Measurements from ENCODE around the gene CNTN2.
A peak's percentile ranks its signal among the peaks of the same experiment; 100 is the strongest.

Gene CNTN2, protein sequence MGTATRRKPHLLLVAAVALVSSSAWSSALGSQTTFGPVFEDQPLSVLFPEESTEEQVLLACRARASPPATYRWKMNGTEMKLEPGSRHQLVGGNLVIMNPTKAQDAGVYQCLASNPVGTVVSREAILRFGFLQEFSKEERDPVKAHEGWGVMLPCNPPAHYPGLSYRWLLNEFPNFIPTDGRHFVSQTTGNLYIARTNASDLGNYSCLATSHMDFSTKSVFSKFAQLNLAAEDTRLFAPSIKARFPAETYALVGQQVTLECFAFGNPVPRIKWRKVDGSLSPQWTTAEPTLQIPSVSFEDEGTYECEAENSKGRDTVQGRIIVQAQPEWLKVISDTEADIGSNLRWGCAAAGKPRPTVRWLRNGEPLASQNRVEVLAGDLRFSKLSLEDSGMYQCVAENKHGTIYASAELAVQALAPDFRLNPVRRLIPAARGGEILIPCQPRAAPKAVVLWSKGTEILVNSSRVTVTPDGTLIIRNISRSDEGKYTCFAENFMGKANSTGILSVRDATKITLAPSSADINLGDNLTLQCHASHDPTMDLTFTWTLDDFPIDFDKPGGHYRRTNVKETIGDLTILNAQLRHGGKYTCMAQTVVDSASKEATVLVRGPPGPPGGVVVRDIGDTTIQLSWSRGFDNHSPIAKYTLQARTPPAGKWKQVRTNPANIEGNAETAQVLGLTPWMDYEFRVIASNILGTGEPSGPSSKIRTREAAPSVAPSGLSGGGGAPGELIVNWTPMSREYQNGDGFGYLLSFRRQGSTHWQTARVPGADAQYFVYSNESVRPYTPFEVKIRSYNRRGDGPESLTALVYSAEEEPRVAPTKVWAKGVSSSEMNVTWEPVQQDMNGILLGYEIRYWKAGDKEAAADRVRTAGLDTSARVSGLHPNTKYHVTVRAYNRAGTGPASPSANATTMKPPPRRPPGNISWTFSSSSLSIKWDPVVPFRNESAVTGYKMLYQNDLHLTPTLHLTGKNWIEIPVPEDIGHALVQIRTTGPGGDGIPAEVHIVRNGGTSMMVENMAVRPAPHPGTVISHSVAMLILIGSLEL

DNA sequence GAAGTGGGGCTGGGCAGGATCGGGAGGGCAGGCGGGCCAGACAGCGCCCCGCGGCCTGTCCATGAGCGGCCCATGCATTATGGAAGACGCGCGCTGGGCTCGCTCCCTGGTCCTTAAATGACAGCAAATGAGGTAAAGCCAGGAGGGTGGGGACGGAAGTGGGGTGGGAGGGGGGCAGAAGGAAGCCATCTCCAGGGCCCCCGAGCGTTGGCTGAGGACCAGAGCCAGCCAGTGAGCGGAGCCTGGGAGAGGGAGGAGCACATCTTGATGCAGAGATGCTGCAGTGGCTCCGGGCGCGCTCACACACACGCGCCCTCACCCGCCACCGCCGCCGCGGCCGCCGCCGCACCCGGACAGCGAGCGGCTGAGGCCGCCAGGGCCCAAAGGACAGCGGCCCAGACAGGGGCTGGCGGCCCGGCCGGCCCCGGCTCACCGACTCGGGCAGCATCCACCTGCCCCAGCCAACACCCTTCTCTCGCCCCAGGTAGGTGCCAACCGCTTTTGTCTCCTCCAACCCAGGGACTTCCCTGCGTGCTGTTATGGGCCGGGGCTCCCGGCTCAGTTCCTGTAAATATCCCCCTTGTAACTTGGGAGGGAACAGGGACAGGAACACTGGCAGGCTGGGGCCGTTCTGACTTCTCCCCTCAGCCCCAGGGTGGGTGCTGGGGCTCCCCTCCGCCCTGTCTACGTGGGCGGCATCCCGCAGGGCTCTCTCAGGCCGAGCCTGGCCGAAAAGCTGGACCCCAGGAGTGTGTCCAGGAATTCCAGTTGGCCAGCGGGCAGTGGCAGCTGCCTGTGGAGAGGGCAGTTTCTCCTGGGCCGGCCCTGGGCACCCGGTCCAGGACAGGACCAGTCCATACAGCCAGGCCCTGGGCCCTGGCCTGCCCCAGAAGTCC lies at the start of gene CNTN2:
TSS of gene CNTN2 (plus strand) at position 302 of the 896 bp plus-strand sequence. CDS start 9,974 bp downstream, outside the sequence.
- peak; percentile 41 for DNase-seq

DNA sequence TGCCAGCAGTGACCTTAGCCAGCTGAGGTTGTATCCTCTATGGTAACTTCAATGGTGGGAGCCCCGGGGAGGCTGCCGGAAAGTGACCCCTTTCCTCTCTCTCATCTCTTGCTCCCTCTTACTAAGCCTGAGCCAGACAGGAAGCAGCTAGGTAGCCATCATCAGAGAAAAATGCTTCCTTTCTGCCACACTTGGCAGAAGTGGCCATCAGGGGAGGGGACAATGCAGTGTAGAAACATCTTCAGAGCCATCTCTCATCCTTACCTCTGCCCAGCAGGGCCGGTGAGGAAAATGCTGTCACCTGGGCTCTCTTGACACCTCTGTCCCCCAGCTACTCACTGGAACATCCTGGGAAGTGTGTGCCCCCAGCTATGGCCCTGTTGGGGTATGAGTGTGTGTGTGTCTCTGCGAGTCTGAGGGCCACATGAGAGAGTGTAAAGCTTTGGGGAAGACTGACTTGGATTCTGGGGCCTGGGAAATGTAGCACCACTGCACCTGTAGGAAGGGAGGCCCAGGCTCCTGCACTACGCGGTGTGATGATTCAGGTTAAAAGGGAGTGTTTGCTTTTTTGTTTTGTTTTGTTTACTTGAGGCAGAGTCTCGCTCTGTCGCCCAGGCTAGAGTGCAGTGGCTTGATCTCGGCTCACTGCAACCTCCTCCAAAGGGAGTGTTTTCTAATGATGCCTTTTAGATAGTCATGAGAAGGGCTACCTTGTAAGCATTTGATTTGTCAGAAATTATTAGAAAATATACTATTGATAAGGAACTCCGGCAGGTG lies 48.7 kb upstream of the CNTN2 start:
- no peak for DNase-seq

DNA sequence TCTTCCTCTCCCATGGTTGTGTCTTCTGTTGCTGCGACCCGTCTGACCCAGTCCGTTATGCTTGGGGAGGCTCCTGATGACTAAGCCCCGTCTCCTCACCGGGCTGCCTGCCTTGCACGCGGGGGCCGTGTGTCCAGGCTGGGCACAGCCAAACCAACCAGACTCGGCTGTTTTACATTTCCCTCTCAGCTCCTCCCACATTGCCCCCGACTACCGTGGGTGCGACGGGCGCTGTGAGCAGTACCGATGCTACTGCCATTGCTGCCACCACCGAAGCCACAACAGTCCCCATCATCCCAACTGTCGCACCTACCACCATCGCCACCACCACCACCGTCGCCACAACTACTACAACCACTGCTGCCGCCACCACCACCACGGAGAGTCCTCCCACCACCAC lies 46.0 kb upstream of the CNTN2 start:
- no peak for DNase-seq

DNA sequence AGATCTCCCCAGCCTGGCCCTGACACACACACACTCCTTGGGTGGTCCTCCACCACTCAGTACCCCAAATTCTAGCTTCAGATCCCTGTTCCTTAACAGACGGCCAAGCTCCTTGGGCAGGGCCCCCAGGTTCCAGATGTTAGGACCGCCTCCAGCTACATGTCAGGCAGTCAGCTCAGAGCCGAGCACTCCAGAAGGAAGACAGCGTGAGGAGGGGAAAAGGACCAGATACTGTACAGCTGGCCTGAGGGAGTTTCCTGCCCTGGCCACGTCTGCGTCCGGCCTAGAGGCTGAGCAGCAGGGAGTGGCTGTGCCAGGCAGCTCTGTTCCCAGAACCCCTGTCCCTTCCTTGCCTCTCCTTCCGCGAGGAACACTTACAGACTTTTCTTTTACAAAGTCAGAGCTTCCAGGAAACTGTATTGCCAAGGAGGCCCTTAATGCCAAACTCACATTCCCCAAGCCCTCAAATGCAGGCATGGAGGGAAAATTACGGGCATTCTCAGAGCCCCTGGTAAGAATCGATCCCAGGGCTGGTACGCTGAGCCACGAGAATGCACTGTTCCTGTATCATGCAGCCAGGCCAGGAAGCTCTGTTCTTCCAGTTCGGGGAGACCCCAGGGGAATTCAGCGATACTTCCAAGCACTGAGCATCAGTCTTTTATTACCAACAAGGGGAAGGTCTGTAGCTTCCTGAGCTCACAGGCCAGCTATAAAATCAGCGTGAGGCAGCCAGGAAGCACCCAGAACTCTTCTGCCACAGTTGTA lies 45.2 kb upstream of the CNTN2 start:
- DNase-seq: no peak

DNA sequence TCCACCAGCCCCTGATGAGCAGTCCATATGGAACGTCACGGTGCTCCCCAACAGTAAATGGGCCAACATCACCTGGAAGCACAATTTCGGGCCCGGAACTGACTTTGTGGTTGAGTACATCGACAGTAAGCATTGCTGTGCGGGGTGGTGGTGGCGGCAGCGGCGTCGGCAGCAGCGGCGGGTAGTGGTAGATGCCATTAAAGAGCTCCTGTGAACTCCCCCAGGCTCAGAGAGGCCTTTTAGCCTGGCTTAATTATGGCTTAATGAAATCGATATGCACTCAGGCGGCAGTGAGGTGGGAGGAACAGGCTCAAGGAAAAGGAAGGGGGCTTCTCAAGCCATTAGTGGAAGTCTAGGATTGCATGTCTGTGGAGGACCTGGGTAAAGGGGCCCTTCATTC lies 41.9 kb upstream of the CNTN2 start:
- DNase-seq: no peak

DNA sequence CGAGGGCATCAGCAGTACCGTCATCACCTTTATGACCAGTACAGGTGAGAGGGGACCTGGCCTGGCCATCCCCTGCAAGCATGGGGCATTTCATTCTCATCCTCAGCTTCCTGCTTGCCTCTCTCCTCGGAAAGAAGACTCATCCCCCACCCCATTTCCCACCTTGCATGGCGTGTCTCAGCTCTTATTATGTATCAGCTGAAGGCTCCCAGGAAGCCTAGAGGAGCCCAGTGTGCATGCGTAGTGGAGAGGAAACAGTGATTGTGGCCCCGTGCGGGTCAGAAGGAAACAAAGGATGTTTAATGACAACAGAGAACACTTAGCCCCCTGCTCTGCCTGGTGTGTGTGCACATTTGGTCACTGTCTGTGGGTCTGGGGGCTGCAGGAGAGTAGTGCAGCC lies 40.3 kb upstream of the CNTN2 start:
- DNase-seq: no peak

DNA sequence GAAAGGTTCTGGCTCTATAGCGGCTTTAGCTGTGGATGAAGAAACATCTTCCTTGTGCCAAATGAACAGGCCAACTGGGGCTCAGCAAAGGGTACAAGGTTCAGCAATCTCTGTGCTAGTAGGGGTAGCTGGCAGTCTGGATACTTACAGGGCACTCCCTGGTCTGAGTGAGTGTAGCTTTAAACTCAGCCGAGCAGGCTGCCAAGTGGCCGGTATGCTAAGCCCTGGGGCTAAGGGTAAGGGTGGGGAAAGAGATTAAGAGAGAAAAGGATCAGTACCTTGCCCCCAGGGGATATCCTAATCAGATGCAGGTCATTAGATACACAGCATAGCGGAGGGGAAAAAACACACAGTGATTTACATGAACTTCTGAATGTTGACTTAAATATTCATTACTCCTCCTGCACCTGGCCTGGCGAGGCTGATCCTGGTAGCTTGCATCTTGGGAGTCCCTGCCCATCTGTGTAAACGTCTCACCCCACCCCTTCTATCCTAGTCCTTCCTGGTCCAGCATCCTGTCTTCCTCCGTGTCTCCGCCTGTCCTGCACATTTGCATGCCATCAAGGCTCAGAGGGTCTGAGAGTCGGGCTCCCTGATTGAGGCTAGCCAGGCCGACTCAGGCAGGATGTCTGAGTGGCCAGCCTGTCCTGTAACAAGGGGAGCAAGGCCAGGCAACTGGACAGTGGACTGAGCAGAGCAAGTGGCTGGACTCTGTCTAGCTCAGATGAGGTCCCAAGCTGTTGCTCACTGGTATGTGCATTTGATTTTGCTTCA lies 39.5 kb upstream of the CNTN2 start:
- no peak for DNase-seq

DNA sequence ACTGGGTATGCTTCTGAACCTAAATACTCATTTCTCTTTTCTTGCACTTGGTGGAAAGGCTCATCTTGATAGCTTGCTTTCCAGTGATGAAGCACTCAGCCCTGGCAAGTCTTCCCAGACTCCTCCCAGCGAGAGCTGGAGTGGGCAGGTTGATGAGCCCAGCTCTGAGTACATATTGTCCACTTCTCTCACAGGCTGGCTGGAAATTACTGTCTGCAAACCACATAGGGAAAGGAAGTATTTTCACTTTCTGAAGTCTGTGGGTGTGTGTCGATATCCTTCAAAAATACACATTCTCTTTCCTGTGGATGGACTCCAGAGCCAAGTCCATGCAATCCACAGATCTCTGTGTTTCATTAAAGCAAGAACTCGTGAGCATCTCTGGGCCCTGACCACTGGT lies 38.7 kb upstream of the CNTN2 start:
- no peak for DNase-seq

DNA sequence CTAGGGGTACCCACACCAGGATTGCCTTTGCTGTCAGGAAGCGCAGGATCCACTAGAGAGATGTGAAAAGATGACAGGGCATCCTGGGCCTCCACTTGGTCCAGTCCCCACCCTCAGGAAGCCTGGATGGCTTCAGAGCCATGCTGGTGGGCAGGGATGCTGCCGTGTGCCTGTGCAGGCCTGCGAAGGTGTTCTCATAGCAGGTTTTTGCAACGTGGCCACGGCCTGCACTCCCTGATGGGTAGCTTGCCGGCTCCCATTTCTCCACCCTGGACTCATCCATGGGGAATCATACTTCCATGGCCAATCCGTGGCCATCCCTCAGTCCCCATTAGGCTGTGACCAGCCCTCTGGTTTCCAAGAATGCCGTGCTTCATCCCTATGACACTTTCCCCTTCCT lies 34.1 kb upstream of the CNTN2 start:
- no peak for DNase-seq

DNA sequence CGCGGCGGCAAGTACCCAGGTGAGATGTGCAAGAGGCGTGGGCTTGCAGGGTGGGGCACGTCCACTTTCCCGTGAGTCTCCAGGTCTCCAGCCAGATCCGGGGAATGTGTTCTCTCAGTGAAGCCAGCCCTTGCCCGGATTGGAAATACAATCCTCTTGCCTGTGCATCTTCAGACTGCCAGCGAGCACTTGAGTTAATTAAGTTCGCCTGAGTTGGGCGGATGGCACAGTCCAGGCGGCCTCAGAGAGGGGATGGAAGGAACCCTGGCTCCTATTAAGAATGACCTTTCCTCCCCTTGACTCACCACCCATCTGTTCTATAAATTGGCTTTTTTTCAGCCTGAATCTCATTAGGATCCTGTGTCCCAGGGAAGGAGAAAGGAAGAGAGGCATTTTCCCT lies 33.3 kb upstream of the CNTN2 start:
- no peak for DNase-seq

DNA sequence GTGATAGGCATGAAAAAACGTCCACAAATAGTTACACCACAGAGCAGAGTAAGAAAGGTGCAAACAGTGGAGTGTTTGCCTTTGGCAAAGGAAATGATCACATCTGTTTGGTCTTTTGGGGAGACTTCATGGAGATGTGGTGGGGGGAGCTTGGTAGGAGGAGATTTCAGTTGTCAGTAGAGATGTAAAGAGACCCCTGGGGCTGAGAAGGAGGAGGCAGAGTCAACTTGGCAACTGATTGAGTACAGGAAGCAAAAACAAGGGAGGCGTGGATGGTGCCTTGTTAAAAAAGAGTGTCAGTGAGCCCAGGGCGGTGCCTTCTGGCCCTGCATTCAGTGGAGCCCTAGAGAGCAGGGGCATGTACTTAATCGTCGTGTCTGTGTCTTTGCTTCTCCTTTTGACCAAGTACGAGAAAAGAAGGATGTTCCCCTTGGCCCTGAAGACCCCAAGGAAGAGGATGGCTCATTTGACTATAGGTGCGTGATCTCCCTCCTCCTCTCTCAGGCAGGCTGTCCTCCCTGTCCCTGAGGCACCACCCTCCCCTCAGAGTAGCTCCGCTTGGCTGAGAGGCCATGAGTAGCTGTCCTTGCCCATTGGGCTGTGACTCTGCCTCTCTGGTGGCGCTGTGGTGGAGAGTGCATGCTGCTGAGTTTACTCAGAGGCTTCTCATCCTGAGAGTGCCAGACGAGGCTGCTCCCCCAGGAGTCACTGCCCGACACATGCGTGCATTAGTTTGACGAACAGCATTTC lies 30.4 kb upstream of the CNTN2 start:
- DNase-seq: no peak

DNA sequence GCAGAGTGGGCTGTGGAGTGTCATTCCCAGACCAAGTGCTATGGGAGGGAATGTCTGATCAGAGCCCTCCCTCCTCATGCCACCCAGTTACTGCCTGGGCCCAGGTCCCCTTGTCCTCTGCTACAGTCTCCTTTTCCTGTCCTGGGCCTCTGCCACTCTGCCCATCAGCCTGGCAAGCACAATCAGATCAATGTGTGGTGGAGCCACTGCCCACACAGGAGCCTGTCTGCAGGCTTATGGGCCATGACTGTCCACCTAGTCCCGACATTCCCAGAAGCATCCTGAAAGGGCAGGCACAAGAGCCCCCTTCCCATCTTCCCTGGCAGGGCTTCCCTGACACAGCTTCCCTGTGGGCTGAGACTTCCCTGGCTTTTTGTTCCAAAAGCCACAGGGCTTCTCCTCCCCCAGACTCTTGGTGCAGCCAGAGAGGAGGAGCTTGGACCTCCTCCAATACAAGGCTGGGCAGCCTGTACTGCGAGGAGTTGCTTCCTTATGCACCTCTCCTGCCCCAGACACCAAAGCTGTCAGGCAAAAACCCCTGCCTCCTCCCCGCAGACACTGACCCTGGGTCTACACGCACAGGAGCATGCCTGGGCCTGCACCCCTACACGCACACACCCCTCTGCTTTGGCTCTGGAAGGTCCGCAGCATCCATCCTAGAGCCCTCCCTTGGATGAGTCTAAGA lies 29.2 kb upstream of the CNTN2 start:
- DNase-seq: peak; percentile 53

DNA sequence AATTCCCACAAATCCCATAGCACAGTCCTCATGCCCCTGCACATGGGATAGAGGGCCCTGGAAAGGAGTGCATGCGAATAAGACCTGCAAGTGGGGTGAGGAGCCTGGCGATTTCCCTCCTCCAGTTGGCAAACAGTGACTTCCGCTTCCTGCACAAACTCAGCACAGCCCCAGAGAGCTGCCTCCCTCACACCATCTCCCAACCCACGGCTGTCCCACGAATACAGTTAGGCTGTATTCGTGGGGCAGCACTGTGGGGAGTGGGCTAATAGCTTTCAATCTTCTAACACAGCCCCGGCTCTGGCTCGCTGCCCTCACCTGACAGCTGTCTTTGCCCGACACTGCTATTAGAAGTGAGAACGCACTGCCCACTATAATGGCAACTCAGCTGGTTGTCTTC lies 28.2 kb upstream of the CNTN2 start:
- peak; percentile 31 for DNase-seq

DNA sequence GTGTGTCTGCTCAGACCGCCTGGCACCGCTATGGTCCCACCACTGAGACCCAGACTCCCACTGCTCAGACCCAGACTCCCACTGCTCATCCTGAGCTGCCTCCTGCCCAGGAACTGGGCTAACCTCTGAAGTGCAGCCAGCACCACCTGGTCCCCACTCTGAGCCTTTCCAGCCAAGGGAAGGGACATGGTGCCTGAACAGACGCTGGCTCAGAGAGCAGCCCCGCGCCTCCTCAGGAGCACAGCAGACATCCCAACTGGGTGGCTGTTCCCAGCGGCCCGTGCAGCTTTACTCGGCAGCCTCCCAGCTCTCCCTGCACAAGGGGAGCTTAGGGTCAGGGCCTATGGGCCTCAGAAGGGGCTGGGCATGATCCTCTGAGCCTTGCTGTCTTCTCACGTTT lies 27.8 kb upstream of the CNTN2 start:
- DNase-seq: no peak

DNA sequence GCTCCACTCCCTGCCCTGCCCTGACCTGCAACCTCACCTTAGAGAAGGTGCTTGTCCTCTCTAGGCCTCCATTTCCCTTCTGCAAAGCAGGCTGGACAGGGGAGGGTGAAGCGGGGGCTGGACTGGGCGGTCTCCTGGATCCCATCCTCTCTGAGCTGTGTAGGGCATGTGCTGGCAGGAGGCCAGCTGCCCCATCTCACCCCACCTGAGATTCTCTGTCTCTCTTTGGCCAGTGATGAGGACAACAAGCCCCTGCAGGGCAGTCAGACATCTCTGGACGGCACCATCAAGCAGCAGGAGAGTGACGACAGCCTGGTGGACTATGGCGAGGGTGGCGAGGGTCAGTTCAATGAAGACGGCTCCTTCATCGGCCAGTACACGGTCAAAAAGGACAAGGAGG lies 26.9 kb upstream of the CNTN2 start:
- DNase-seq: no peak

DNA sequence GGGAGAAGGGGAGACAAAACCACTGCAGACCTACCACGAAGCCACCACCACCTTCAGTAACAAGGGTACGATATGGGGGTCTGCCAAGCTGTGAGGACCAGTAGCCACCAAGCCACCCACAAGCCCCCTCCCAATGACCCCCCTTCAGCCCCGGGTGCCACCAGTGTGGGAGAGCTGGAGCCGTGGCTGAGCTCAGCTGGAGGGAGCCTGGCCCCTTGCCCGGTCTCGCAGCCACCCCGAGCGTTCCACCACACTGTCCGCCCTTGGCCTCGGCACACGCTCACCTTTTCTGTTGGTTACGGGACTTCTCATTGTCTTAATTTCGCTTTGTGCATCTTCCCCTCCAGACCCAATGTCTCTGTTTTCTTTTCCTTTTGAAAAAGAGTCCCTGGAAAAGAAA lies 26.4 kb upstream of the CNTN2 start:
- DNase-seq: no peak

DNA sequence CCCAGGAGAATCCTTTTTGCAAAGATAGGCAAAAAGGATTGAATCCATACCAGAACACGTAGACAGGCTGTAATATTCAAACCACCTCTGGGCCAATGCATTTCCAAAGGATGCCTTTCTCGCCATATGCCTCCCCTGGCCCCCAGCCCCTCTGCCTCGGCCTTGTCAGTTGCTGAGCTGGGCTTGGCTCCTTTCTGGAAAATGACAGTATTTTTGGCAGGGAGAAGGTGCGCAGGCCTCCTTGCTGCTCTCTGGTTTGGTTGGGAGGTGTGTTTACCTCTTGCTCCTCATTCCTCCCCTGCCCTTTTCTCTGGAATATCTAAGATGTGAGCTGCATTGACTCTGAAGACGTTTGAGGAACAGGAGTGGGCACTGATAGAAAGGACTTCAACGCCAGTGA lies 26.0 kb upstream of the CNTN2 start:
- DNase-seq: no peak

DNA sequence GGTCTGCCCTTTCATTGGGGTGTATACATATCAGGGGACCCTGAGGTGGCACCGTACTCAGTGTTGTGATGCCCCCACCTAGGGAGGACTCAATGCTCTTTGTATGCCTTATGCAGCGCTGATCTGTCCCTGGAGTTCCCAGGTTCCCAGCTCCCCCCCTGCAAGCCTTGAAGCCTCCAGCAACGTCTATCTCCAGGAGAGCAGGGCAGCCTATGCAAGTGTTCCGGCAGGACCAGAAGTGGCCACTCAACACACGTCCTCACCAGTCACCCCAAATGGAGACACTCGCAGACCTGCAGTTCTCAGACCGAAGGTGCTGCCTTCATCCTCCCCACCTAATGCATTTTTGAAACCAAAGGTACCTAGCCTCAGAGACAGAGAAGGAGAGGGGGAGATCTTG lies 25.2 kb upstream of the CNTN2 start:
- DNase-seq: no peak

DNA sequence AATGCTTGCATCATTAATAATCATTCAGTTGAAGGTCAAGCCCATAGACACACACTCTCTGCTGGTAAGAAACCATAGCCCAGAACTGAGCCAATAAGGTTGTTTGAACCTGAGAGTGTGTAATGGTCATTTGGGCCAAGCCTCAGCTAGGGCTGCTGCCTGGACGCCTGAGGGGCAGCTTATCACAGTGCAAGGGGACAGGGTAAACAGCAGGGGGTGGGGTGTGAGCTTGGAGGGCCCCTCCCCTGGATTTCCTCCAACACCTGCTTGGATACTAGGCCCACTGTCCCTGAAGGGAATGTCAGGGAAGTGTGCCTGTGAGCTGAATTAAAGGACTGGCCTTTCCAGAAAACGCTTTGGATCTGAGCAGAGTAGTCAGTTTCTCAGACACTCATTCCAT lies 24.6 kb upstream of the CNTN2 start:
- DNase-seq: no peak
